ENCODE measurements around the gene CCDC137. TPM values are rescaled to one million over a fixed set of nuclear protein-coding genes. Genes with fewer than 3 reads are reported as not detected.
A peak's percentile ranks its signal among the peaks of the same experiment; 100 is the strongest.

Gene CCDC137
- total and polyA plus RNA-seq, 2 donors (not counting 3 experiments of a cell fraction or from before 2014, with no cell fraction given), result 12.9 to 32.2 TPM

- peak within 1 kb of the TSS; percentile 76 for H3K4me2 ChIP-seq (ENCODE audit: insufficient read depth, low read length)
- H3K79me2 ChIP-seq (ENCODE audit: control insufficient read depth, insufficient read depth, low read length), result no peaks in the 10 kb centered on the region
- H4K20me1 ChIP-seq (replicated peaks; ENCODE audit: control insufficient read depth, extremely low read depth, insufficient read depth, low read length), result no peaks in the 10 kb centered on the region
- DNase-seq (ENCODE audit: low read depth, low spot score), result peak; percentile 66
- dilution Hi-C loops (cut with MboI; ENCODE audit: extremely low pct_ligation_motif_present, low sequenced_read_pairs), result no loop called here
- H3K27me3 ChIP-seq (ENCODE audit: control insufficient read depth in 2 of 2, insufficient read depth in 2 of 2, low read length in 2 of 2), result no peaks in the 10 kb centered on the region
- ChIA-PET POLR2A (no interaction called here), CTCF (interaction anchor here (0.9 to 1.6 kb wide), 2 partner anchors 8 to 23 kb away, joined by 3 to 6 read pairs; partner anchors contain the start of gene MRPL12)
- H3K4me1 ChIP-seq (ENCODE audit: control insufficient read depth, extremely low read depth, insufficient read depth, low read length), result peaks cover 18% of the 10 kb centered on the region
- no peak within 1 kb of the TSS for H3K27ac ChIP-seq (ENCODE audit: insufficient read depth, low read depth, low read length)
- BruUV-seq (replicated peaks), result no TSS peak
- H3K4me3 ChIP-seq (replicated peaks in 1 of 3; ENCODE audit: insufficient read depth in 1 of 3, low read depth in 1 of 3, low read length in 3 of 3), result peak within 1 kb of the TSS; percentile 51 to 61 (median 56)
- peaks cover 0 to 5% of the 10 kb centered on the region in 2 experiments for H3K36me3 ChIP-seq (ENCODE audit: control insufficient read depth in 2 of 2, extremely low read depth in 1 of 2, insufficient read depth in 2 of 2, low read length in 2 of 2)
- peak; percentile 35 for FAIRE-seq
- no peaks in the 10 kb centered on the region for H3K9me1 ChIP-seq (replicated peaks; ENCODE audit: control insufficient read depth, extremely low read depth, insufficient read depth, low read length)
- intact Hi-C loops (cut with micrococcal nuclease), result loop anchor here (1.0 kb wide), 2 partner anchors 9 to 29 kb away; partner anchors contain the start of genes ARL16 and MRPL12
- TF ChIP-seq CTCF (IDR thresholded peaks at IDR 0.05; ENCODE audit: extremely low read depth in 1 of 2, insufficient read depth in 1 of 2, low read depth in 1 of 2, low read length in 2 of 2) (no peak), FOS (IDR thresholded peaks at IDR 0.05; ENCODE audit: borderline replicate concordance, insufficient read depth, low read length) (peak; percentile 4), MAX (IDR thresholded peaks at IDR 0.05; ENCODE audit: insufficient read depth, insufficient read length) (peak; percentile 32), POLR2AphosphoS5 (IDR thresholded peaks at IDR 0.05; ENCODE audit: insufficient read depth, low read depth, low read length) (peak; percentile 26)
- no peaks in the 10 kb centered on the region for H3K9me3 ChIP-seq (replicated peaks; ENCODE audit: control insufficient read depth, insufficient read depth, low read length)
- peak within 1 kb of the TSS; percentile 17 for H3K9ac ChIP-seq (replicated peaks; ENCODE audit: extremely low read depth, insufficient read depth, low read length)
- H2AFZ ChIP-seq (ENCODE audit: low read depth, low read length), result peak within 1 kb of the TSS; percentile 51
These were observed 45.4 kb downstream of the CCDC137 start, which contains the start of gene SLC25A10 for GRCh38 chr17:81711814-81712467. TSS of gene SLC25A10 (plus strand) at chr17:81712284. CDS start at chr17:81712427, 143 bp downstream.
